ENCODE data around the gene MAPK10. TPM values are rescaled to one million over a fixed set of nuclear protein-coding genes. Genes with fewer than 3 reads are reported as not detected.

Gene MAPK10
- total and polyA plus RNA-seq, 8 donors = 1.4 to 103 (median 15.0) TPM

- Histone ChIP-seq H3K9me3 (no peaks in the 10 kb centered on the region), H3K4me1 (no peaks in the 10 kb centered on the region), H3K36me3 (no peaks in the 10 kb centered on the region), H3K27me3 (no peaks in the 10 kb centered on the region), H3K27ac (no peak overlapping the region), H3K4me3 (no peak overlapping the region)
- no peak for DNase-seq
- TF ChIP-seq EP300 (IDR thresholded peaks at IDR 0.05) (no peak), POLR2AphosphoS5 (IDR thresholded peaks at IDR 0.05) (no peak), POLR2A (IDR thresholded peaks at IDR 0.05) (no peak)
- TF ChIP-seq, protein P1, sequence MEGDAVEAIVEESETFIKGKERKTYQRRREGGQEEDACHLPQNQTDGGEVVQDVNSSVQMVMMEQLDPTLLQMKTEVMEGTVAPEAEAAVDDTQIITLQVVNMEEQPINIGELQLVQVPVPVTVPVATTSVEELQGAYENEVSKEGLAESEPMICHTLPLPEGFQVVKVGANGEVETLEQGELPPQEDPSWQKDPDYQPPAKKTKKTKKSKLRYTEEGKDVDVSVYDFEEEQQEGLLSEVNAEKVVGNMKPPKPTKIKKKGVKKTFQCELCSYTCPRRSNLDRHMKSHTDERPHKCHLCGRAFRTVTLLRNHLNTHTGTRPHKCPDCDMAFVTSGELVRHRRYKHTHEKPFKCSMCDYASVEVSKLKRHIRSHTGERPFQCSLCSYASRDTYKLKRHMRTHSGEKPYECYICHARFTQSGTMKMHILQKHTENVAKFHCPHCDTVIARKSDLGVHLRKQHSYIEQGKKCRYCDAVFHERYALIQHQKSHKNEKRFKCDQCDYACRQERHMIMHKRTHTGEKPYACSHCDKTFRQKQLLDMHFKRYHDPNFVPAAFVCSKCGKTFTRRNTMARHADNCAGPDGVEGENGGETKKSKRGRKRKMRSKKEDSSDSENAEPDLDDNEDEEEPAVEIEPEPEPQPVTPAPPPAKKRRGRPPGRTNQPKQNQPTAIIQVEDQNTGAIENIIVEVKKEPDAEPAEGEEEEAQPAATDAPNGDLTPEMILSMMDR (IDR thresholded peaks at IDR 0.05) = no peak
- intact Hi-C loops (cut with DNase I; ENCODE audit: low total_unique reads) = no loop called here
Observed at GRCh38 chr4:86118711-86119110, 241.1 kb downstream of the MAPK10 start.

DNA sequence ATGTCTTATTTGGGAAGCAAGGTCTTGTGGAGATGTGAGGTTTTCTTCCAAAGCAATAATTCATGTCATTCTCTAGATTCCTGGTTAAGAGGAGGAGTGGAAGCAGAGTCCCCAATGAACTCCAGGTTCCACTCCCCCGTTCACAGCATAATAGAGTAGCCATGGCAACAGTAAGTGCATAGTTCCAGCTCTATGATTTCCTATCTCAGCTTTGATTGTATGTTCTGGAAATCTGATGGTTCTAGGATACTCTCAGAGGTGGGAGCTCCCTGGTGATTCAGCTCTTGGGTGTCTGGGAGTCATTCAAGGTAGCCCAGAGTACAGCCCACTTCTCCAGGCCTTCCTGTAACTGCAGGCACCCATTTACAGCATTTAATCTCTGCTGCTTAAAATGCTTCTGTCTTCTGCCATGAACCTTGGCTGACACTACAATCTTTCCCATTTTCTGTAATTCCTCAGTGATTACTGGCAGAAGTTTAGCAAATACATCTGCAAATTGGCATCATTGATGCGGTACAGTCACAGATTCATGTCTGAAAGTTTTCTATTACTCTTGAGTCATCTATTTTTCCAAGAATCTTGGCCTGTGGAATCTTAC is 242.0 kb downstream of the MAPK10 start:
- WGBS, 5 donors = 48 to 63% (median 55%) methylated on average over 2 of the region's 2 CpGs

DNA sequence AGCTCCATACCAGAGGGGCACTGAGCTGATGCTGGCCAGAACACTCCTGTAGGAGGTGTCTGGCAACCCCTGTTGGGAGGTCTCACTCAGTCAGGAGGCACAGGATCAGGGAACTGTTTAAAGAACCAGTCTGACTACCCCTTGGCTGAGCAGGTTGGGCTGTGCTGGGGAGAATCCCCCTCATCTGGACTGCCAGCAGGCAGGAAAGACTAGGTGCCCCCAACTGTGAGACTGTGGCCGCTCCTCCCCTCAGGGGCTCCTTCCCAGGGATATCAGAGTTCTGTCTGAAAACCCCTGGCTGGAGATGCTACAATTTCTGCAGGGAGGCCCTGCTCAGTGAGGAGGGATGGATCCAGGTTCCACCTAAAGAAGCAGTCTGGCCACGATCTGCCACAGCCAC is 245.3 kb downstream of the MAPK10 start:
- Histone ChIP-seq H3K9me3 (peaks cover 0 to 16% (median 0%) of the 10 kb centered on the region in 4 donors), H3K27ac (no peak overlapping the region), H3K27me3 (no peaks in the 10 kb centered on the region), H3K4me3 (no peak overlapping the region), H3K36me3 (no peaks in the 10 kb centered on the region), H3K4me1 (no peaks in the 10 kb centered on the region)
- TF ChIP-seq, protein P1 (IDR thresholded peaks at IDR 0.05) = no peak
- TF ChIP-seq EP300 (IDR thresholded peaks at IDR 0.05) (no peak), POLR2AphosphoS5 (IDR thresholded peaks at IDR 0.05) (no peak), POLR2A (IDR thresholded peaks at IDR 0.05) (no peak)
- intact Hi-C loops (cut with DNase I; ENCODE audit: low total_unique reads) = no loop called here
- WGBS, 5 donors = 69 to 83% (median 79%) methylated on average over 2 of the region's 2 CpGs
- DNase-seq = no peak

More for the DNA sequence above, 242.0 kb downstream of the MAPK10 start:
- peak in 1 of 3 donors; percentile 43 for TF ChIP-seq POLR2AphosphoS5 (IDR thresholded peaks at IDR 0.05)
- TF ChIP-seq, protein P1 (IDR thresholded peaks at IDR 0.05) = no peak
- peak in 1 of 2 donors; percentile 81 for DNase-seq
- Histone ChIP-seq H3K9me3 (peaks cover 0 to 6% (median 0%) of the 10 kb centered on the region in 4 donors), H3K36me3 (no peaks in the 10 kb centered on the region), H3K27ac (no peak overlapping the region), H3K4me1 (no peaks in the 10 kb centered on the region), H3K27me3 (no peaks in the 10 kb centered on the region), H3K4me3 (no peak overlapping the region)
- intact Hi-C loops (cut with DNase I; ENCODE audit: low total_unique reads) = no loop called here

DNA sequence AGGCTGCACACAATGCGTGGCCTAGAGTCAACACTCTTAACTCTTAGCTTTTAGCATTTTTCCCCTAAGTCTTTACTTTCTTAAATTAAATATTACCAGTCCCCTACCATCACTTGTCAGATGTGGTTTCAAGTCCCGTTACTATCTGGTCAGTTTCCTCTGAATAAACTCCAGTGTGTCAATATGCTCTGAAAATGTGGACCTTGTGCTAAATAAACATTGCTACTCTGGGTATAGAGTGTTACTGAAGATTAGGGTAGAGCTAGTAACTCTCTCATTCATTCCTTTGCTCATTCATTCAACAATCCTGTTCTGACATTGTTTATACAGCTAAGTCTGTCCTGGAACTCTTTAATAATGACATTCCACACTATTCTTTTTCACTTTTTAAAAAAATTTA is 251.0 kb downstream of the MAPK10 start:
- Histone ChIP-seq H3K4me1 (no peaks in the 10 kb centered on the region), H3K27me3 (no peaks in the 10 kb centered on the region), H3K27ac (no peak overlapping the region), H3K4me3 (no peak overlapping the region), H3K9me3 (peaks cover 0 to 16% (median 1%) of the 10 kb centered on the region in 4 donors), H3K36me3 (no peaks in the 10 kb centered on the region)
- TF ChIP-seq, protein P1 (IDR thresholded peaks at IDR 0.05) = no peak
- no peak for TF ChIP-seq EP300 (IDR thresholded peaks at IDR 0.05)
- no peak for TF ChIP-seq POLR2A (IDR thresholded peaks at IDR 0.05)
- TF ChIP-seq POLR2AphosphoS5 (IDR thresholded peaks at IDR 0.05) = no peak
- WGBS, 5 donors = 50 to 64% (median 61%) methylated on average over 2 of the region's 2 CpGs
- no peak for DNase-seq
- intact Hi-C loops (cut with DNase I; ENCODE audit: low total_unique reads) = no loop called here
